HepG2 (cell line): ENCODE measurements around the gene OASL. TPM values are rescaled to one million over a fixed set of nuclear protein-coding genes. Genes with fewer than 3 reads are reported as not detected.

Experiments
- BRF2 ChIP-seq: sonication (generic); formaldehyde crosslinking; IDR thresholded peaks from 2 replicates; pipeline ENCODE4 v1.8.1; 2022; ENCODE audit warnings: mild to moderate bottlenecking, missing genetic modification reagents
- ESRRA ChIP-seq: sonication (generic); formaldehyde crosslinking; IDR thresholded peaks from 2 replicates; pipeline ENCODE4 v1.5.1; 2020; ENCODE audit warnings: mild to moderate bottlenecking, low read depth, missing genetic modification reagents
- ETV5 ChIP-seq: IDR thresholded peaks from 2 replicates; pipeline ENCODE4 v1.6.1; 2018; ENCODE audit warnings: missing biosample characterization, missing genetic modification reagents, inconsistent platforms, borderline replicate concordance
- GATAD1 ChIP-seq: IDR thresholded peaks from 2 replicates; pipeline ENCODE4 v1.6.1; 2016; ENCODE audit warnings: missing genetic modification reagents, missing compliant biosample characterization
- HHEX ChIP-seq: IDR thresholded peaks from 2 replicates; pipeline ENCODE4 v1.6.1; 2016; ENCODE audit warnings: control low read depth
- HNRNPUL1 ChIP-seq: fragments of 200-400 bp; formaldehyde crosslinking; IDR thresholded peaks from 2 replicates; pipeline ENCODE4 v1.6.1; 2017; ENCODE audit warnings: low read depth, mild to moderate bottlenecking, low read length, moderate library complexity
- HOXD1 ChIP-seq: sonication (generic); formaldehyde crosslinking; IDR thresholded peaks from 2 replicates; pipeline ENCODE4 v1.5.0; 2020; ENCODE audit warnings: missing genetic modification reagents
- IRF2 ChIP-seq: IDR thresholded peaks from 2 replicates; pipeline ENCODE4 v1.6.1; 2018; ENCODE audit warnings: missing genetic modification reagents, missing compliant biosample characterization
- KDM1A ChIP-seq: IDR thresholded peaks from 2 replicates; pipeline ENCODE4 v1.6.1; 2016; ENCODE audit warnings: missing compliant biosample characterization
- KDM4B ChIP-seq: sonication (generic); formaldehyde crosslinking; IDR thresholded peaks from 2 replicates; pipeline ENCODE4 v1.4.0; 2020; ENCODE audit warnings: missing genetic modification reagents
- KDM5A ChIP-seq: fragments of 200-600 bp; sonication (generic); IDR thresholded peaks from 2 replicates; pipeline ENCODE4 v1.7.0; 2018; ENCODE audit warnings: antibody characterized with exemption, mild to moderate bottlenecking, low read length, borderline replicate concordance
- KDM5B ChIP-seq: sonication (generic); formaldehyde crosslinking; IDR thresholded peaks from 2 replicates; pipeline ENCODE4 v1.4.0; 2020; ENCODE audit warnings: missing genetic modification reagents, mild to moderate bottlenecking, borderline replicate concordance
- MAX ChIP-seq: IDR thresholded peaks from 2 replicates; pipeline ENCODE4 v1.6.1; 2012; ENCODE audit warnings: inconsistent platforms
- TFE3 ChIP-seq: IDR thresholded peaks from 2 replicates; pipeline ENCODE4 v1.6.1; 2016
- ZNF329 ChIP-seq: sonication (generic); formaldehyde crosslinking; IDR thresholded peaks from 2 replicates; pipeline ENCODE4 v1.9.0; 2021; ENCODE audit warnings: low read depth, mild to moderate bottlenecking, missing genetic modification reagents
- ZNF33B ChIP-seq: sonication (generic); formaldehyde crosslinking; IDR thresholded peaks from 2 replicates; pipeline ENCODE4 v1.5.1; 2020; ENCODE audit warnings: mild to moderate bottlenecking, missing genetic modification reagents
- ZNF430 ChIP-seq: sonication (generic); formaldehyde crosslinking; IDR thresholded peaks from 2 replicates; pipeline ENCODE4 v1.9.0; 2021; ENCODE audit warnings: mild to moderate bottlenecking, missing genetic modification reagents
- ZNF460 ChIP-seq: sonication (generic); formaldehyde crosslinking; IDR thresholded peaks from 2 replicates; pipeline ENCODE4 v1.5.1; 2020; ENCODE audit warnings: missing genetic modification reagents, mild to moderate bottlenecking, borderline replicate concordance
- ZNF549 ChIP-seq: sonication (generic); formaldehyde crosslinking; IDR thresholded peaks from 2 replicates; pipeline ENCODE4 v1.5.0; 2020; ENCODE audit warnings: missing genetic modification reagents
- ZNF552 ChIP-seq: sonication (generic); formaldehyde crosslinking; IDR thresholded peaks from 2 replicates; pipeline ENCODE4 v1.9.0; 2022; ENCODE audit warnings: missing genetic modification reagents, mild to moderate bottlenecking, borderline replicate concordance
- ZNF644 ChIP-seq: IDR thresholded peaks from 2 replicates; pipeline ENCODE4 v1.6.1; 2016; ENCODE audit warnings: low read depth
- ZNF772 ChIP-seq: sonication (generic); formaldehyde crosslinking; IDR thresholded peaks from 2 replicates; pipeline ENCODE4 v1.5.0; 2020; ENCODE audit warnings: mild to moderate bottlenecking, missing genetic modification reagents
- polyA plus RNA-seq, 8 experiments: library from polyadenylated mRNA; depleted of rRNA in 3 of 8; stranded (reverse) in 7 of 8; unstranded in 1 of 8; fragments of >200 nt; fragmentation: Illumina TruSeq in 4 of 8; extraction: Trizol in 4 of 8; gene quantifications; 2 replicates each; pipeline versions ENCODE4 v1.2.1 to v1.2.3, GENCODE V29; 2011 to 2016; ENCODE audit warnings: low read depth in 4 of 8, missing spikeins in 1 of 8, mixed read lengths in 1 of 8; ENCODE audit not compliant: insufficient read depth in 1 of 8
- total RNA-seq, 5 experiments: library from RNA; depleted of rRNA; stranded (reverse); fragments of >200 nt; fragmentation: Illumina TruSeq; extraction: Trizol; gene quantifications; 2 replicates each; pipeline ENCODE4 v1.2.3, GENCODE V29; 2016; ENCODE audit warnings: low read depth in 1 of 5
- TF ChIP-seq, protein P1 (sequence below): sonication (generic); formaldehyde crosslinking; IDR thresholded peaks from 2 replicates; pipeline ENCODE4 v1.5.0; 2020; ENCODE audit warnings: mild to moderate bottlenecking, missing genetic modification reagents, borderline replicate concordance

Gene OASL
- total and polyA plus RNA-seq, 2 of the 13 experiments (the other 11 are each of a cell fraction or from before 2014, with no cell fraction given): 0.11 to 0.22 TPM

- TF ChIP-seq ZNF772 (0 out of 2 replicates have a peak, but pooled peaks have one; percentile 18), ZNF552 (CRISPR knock-in tag) (no peak), KDM1A (CRISPR knock-in tag) (no peak; the same call in 1 of the 2 replicates), GATAD1 (CRISPR knock-in tag) (peak; percentile 56; the same call in 1 of the 2 replicates), HNRNPUL1 (no peak), ZNF460 (CRISPR knock-in tag) (peak; percentile 72; the same call in 1 of the 2 replicates), ZNF329 (CRISPR knock-in tag) (no peak), HOXD1 (peak; percentile 29; the same call in 1 of the 2 replicates), ZNF430 (peak; percentile 26; the same call in 1 of the 2 replicates), BRF2 (CRISPR knock-in tag) (no peak), KDM5A (peak; percentile 46; the same call in 1 of the 2 replicates), ZNF549 (CRISPR knock-in tag) (0 out of 2 replicates have a peak, but pooled peaks have one; percentile 29), KDM4B (CRISPR knock-in tag) (peak; percentile 20; the same call in 1 of the 2 replicates), KDM5B (peak; percentile 46; the same call in 1 of the 2 replicates), ESRRA (peak; percentile 86), MAX (peak; percentile 96), ZNF644 (peak; percentile 73; the same call in 1 of the 2 replicates), ZNF33B (CRISPR knock-in tag) (peak; percentile 77; the same call in 1 of the 2 replicates), IRF2 (CRISPR knock-in tag) (peak; percentile 75), HHEX (CRISPR knock-in tag) (peak; percentile 13; the same call in 1 of the 2 replicates), TFE3 (CRISPR knock-in tag) (peak; percentile 75), ETV5 (CRISPR knock-in tag) (peak; percentile 34; the same call in 1 of the 2 replicates)
- TF ChIP-seq, protein P1, sequence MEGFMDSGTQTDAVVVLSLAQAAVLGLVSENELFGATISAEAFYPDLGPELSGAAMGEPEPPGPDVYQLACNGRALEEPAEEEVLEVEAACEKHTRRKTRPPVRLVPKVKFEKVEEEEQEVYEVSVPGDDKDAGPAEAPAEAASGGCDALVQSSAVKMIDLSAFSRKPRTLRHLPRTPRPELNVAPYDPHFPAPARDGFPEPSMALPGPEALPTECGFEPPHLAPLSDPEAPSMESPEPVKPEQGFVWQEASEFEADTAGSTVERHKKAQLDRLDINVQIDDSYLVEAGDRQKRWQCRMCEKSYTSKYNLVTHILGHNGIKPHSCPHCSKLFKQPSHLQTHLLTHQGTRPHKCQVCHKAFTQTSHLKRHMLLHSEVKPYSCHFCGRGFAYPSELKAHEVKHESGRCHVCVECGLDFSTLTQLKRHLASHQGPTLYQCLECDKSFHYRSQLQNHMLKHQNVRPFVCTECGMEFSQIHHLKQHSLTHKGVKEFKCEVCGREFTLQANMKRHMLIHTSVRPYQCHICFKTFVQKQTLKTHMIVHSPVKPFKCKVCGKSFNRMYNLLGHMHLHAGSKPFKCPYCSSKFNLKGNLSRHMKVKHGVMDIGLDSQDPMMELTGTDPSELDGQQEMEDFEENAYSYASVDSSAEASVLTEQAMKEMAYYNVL (CRISPR knock-in tag): peak; percentile 93
Observed at GRCh38 chr12:120978296-120979219, 60.5 kb downstream of the OASL start, which contains the start of gene HNF1A (continued).
